OCI-M2 (cell line): ENCODE measurements around the gene DIAPH3.

Source experiments
- DNase-seq: peaks from one replicate; lab custom pipeline; 2025; ENCODE audit not compliant: unreplicated experiment; lab: John Stamatoyannopoulos, UW

DIAPH3 gene

GRCh38 chr13:59681636-59682311 is 482.0 kb downstream of the DIAPH3 start:
- DNase-seq: no peak

- no peak for DNase-seq
Observed at GRCh38 chr13:59680429-59681024, 483.2 kb downstream of the DIAPH3 start.

- no peak for DNase-seq
Observed at GRCh38 chr13:59679254-59679653, 484.5 kb downstream of the DIAPH3 start.

- peak; percentile 10 for DNase-seq
Observed at GRCh38 chr13:59677966-59678814, 485.5 kb downstream of the DIAPH3 start.

GRCh38 chr13:59677430-59677829 is 486.3 kb downstream of the DIAPH3 start:
- DNase-seq: no peak

- no peak for DNase-seq
Observed at GRCh38 chr13:59674616-59675015, 489.1 kb downstream of the DIAPH3 start.

- DNase-seq: no peak
Observed at GRCh38 chr13:59673286-59673685, 490.4 kb downstream of the DIAPH3 start.

GRCh38 chr13:59672445-59672844 is 491.3 kb downstream of the DIAPH3 start:
- DNase-seq: no peak

- DNase-seq: no peak
Observed at GRCh38 chr13:59671881-59672280, 491.8 kb downstream of the DIAPH3 start.

GRCh38 chr13:59666504-59666903 is 497.2 kb downstream of the DIAPH3 start:
- DNase-seq: no peak

GRCh38 chr13:59665732-59666131 is 498.0 kb downstream of the DIAPH3 start:
- no peak for DNase-seq

GRCh38 chr13:59665184-59665583 is 498.5 kb downstream of the DIAPH3 start:
- no peak for DNase-seq

- no peak for DNase-seq
Observed at GRCh38 chr13:59664586-59664985, 499.1 kb downstream of the DIAPH3 start.

GRCh38 chr13:59663707-59664106 is 500.0 kb downstream of the DIAPH3 start:
- DNase-seq: no peak

GRCh38 chr13:59660582-59660981 is 503.1 kb downstream of the DIAPH3 start:
- no peak for DNase-seq

GRCh38 chr13:59659981-59660380 is 503.7 kb downstream of the DIAPH3 start:
- no peak for DNase-seq

GRCh38 chr13:59658738-59659330 is 504.9 kb downstream of the DIAPH3 start:
- no peak for DNase-seq

GRCh38 chr13:59658027-59658737 is 505.5 kb downstream of the DIAPH3 start:
- no peak for DNase-seq

- DNase-seq: no peak
Observed at GRCh38 chr13:59653916-59654315, 509.8 kb downstream of the DIAPH3 start.

- DNase-seq: no peak
Observed at GRCh38 chr13:59651479-59651878, 512.2 kb downstream of the DIAPH3 start.
